HL-60/S4 (cell line): Measurements from ENCODE around the gene LUZP1.

Experiments used
- in situ Hi-C: fragments of 300-500 bp; cut with MboI; formaldehyde crosslinking; loops from 2 replicates; pipeline ENCODE4 v1.14.3; 2022; ENCODE audit warnings: low sequenced_read_pairs

Gene LUZP1

DNA sequence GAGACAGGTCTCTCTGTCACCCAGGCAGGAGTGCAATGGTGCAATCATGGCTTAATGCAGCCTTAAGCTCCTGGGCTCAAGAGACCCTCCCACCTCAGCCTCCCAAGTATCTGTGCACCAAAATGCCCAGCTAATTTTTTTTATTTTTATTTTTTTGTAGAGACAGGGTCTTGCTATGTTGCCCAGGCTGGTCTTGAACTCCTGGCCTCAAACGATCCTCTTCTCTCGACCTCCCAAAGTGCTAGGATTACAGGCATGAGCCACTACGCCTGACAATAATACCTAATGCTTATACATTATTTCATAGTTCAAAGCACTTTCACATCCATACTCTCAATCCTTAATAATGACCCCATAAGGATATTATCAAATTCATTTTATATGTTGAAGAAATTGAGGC is 48.3 kb downstream of the LUZP1 start:
- in situ Hi-C loops: no loop called here

DNA sequence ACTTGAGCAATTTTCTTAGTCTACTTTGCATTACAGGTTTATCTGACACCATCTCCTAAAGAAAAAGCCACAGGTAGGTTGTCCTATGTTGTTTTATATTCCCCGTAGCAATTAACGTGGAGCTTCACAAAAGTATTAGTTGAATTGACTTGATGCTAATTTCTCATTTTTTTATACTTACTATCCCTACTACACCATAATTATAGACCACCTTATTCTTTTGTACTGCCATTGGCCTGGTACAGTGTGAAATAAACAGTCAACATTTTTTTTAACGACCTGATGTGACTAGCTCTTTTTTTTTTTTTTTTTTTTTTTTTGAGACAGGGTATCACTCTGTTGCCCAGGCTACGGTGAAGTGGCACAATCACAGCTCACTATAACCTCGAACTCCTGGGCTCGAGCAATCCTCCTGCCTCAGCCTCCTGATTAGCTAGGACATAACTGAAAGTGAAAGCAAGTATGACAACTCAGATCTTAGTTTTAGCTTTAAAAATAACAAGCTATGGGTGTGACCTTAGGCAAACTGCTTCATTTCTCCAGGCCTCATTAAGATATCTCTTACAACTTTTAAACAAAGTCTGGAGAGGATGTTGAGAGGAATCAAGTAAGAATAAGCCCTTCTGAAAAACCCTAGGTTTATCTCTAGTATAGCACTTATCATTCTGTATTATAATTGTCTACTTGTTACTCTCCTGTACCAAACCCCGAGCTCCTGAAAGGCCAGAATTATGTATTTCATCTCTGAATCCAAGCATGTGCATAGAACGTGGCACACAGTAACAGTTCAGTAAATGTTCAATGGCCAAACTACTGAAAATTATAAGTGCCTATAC is 49.5 kb downstream of the LUZP1 start:
- in situ Hi-C loops: no loop called here

DNA sequence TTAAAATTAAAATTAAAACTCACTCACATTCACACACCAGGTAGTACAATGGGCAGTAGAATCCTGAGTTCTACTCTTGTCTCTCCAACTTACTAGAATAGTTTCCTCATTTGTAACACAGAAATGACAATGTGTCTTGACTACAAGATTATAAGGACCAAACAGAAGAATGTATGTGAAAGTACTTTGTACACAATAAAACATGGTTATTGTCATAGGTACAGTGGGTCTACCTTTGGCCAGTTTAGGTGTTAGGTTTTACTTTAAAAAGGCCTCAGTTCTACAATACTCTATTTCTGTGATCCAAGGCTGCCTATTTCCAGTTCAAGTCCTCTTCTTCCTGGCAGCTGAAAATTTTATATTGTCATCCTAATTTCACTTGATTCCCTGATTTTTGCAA is 50.2 kb downstream of the LUZP1 start:
- in situ Hi-C loops: no loop called here

DNA sequence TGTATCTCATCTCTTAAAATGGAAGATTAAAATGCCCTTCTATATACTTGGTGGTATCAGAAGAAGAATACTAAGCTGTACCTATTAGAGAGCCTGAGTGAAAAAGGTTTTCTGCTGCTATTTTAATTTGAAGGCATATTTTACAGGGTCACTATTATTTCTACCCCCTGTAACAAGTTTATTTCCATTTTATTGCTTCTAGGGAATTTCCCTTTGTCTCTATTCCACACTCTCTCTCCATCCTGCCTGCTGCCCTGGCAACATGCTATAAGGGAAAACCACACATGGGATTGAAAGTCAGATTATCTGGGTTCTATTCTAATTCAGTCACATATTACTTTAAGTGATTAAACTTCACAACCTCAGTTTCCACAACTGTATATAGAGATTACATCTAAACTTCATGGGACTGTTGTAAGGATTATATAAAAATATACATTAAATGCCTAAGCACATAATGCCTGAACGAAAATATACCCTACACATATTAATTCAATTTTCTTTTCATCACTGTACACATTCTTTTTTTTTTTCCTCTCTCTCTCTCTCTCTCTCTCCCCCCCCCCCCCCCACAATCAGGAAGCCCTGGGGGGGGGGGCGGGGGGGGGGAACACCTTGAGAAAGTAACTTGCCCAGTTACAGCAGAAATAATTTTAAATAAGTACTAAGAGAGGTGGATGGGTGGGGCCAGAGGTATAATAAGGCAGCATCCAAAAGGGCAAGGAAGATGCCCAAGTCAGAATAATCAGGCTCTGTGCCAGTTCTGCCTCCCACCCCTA is 51.5 kb downstream of the LUZP1 start:
- in situ Hi-C loops: no loop called here

DNA sequence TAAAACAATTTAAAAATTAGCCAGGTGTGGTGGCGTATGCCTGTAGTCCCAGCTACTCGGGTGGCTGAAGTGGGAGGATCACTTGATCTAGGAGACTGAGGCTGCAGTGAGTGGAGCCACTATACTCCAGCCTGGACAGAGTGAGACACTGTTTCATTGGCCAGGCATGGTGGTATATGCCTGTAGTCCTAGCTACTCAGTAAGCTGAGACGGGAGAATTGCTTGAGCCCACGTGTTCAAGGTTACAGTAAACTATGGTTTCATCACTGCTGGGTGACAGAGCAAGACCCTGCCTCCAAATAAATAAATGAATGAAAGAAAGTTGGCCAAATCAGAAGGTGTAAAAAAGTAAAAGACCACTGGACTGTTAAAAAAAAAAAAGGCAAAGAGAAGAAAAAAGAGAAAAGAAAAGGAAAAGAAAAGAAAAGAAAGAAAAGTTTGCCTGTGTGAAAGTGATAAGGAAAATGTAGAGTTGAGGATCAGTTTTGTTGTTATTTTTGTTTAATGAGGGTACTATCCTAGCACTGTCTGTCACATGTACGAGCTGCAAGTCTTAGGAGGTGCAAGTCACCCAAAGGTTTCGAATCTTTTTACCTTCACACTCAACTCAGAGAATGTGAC is 52.3 kb downstream of the LUZP1 start:
- in situ Hi-C loops: no loop called here

DNA sequence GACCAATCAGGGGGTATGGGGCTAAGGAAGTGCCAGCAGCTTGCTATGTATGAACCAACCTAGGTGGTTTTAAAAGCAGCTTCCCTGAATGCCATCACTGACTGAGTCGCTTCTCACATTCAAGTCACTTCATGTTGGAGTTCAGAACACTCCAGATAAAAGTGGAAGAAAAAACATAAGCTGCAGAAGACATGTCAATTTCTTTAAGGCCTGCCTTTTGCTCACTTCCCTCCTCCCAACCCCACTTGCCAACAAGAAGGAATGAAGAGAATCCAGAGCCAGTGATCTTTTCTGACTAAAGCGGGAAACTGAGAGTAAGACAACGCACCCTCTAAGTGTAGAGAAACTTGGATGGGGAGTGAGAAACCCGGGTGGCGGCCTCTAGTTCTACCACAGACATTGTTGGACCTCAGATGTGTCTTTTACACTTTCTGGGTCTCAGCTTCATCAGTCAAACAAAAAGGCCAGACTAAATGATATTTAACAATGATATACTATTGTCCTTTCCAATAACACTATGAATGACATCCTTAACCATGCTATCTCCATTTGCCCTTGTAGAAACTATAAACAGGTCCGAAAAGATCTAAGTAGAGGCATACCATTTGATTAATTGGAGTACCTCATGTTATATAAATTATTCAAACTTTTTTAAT is 54.1 kb downstream of the LUZP1 start:
- in situ Hi-C loops: no loop called here

DNA sequence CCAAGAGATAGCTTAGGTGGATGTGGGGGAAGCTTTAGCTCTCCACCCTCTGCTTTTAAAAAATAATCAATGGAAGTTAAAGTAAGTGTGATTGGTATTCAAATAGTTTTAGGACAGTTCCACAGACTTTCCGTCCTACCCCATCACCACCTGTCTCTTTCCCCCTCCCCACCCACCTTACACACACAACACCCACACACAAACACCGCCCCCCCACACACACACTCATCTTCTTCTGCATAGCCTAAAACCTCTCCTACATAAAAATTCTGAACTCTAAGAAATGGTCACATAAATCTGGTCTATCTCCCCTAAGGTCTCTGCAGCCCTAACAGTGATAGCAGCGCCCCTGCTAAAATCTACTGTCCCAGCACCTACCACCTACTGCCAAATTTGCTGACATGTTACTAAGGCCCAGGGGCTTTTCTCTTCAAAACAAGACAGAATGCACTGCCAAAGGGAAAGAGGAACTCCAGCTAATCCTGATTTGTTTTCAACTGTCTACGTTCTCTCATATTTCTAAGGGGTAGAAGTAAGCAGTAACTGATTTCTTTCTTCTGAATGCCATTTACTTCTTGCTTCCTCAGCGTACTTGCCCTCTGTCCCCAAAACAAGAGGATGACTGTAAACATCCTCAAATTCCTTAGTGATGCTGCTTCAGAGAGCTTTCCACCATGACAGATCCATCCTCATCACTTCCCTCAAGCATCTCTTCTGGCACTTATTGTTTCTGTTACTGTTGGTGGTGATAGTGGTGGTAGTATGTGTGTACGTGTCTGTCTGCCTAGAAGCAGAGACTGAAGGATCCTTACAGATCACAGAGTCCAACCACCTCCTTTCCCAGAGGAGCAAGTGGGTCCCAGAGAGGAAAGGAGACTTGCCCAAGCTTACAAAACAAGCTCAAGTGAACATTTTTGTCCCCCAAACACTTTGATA is 56.8 kb downstream of the LUZP1 start:
- in situ Hi-C loops: no loop called here

DNA sequence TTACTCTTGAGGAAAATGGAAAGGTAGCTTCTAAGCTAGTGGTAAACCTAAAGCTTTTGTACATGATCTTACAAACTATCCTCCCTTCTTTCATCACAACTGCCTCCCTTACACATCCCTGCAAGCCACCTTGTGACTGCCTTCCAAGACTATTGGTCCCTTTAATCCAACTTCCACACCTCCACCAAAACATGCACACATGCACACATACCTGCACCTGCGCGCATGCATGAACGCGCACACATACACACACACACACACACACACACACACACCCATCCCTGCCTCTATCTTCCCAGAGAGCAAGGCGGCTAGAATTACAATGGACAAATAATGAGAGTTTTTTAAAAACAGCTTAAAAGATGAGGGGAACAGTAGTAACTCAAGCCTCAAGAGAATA is 58.3 kb downstream of the LUZP1 start:
- in situ Hi-C loops: no loop called here

DNA sequence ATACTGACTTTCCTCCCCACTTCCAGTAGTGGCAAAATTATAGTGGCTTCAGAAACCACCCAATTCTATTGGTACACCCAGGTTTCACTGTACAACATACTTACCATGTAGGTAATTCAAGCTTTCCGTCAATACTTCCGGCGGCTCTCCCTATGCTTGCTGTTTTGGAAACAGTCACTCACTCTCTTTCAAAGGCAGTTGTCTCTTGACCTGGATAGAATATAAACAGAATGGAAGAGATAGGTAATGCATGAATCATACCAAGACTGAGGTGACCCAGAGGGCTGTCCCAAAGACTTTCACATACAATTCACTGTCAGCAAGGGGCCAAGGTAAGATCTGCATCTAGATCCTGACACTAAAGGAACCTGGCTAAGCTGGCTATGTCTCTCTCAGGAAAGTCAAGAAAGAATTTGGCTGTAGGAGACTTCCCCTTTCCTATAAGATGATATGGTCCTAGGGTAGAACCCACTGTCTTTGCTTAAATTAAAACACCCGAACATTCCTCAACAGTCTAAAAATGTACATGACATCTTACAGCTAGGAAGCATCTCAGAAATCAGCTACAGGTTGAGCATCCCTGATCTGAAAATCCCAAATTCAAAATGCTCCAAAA is 59.6 kb downstream of the LUZP1 start:
- in situ Hi-C loops: no loop called here

DNA sequence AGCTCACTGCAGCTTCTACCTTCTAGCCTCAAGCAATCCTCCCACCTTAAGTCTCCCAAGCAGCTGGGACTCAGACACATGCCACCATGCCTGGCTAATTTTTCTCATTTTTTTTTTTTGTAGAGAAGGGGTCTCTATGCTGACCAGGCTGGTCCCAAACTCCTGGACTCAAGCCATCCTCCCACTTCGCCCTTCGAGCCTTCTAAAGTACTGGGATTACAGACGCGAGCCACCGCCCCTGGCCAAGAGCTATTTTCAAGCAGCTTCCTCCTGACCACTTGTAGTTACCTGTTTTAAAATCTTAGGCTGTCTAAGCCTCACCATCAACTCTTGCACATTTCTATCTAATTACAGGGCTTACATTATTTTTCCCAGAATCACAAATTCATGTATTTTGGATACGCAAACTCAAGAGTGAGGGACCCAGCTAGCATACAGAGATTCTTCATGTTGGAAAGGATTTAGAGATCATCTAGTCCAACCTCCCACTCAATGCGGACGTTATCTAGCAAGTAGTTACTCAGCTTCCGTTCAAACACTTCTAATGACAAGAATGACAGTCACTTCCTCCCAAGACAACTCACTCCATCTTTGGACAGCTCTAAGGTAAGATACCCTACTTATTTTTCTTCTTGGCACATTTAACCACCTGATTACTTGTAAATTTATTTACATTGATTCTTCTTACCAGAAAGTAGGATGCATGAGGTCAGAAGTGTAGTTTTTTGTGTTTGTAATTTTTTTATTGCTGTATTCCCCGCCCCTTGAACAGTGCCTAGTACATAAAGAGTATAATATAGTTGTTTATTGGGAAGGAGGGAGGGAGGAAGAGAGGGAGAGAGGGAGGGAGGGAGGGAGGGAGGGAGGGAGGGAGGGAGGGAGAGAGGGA is 65.4 kb downstream of the LUZP1 start:
- in situ Hi-C loops: no loop called here

DNA sequence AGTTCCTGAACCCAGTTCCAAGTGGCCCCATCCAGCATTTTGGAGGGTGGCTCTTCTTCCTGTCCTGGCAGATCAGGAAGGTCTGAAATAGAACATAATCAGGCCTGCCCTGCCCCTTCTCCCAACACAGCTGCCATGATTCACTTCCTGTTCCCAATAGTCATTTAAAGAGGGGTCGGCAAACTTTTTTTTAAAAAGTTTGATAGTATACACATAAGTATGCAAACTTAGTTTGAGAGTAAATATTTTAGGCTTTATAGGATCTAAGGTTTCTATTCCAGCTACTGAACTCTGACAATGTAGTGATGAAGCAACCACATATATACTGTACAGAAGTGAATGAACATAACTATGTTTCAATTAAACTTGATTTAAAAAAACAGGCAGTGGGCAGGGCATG is 66.4 kb downstream of the LUZP1 start:
- in situ Hi-C loops: no loop called here

DNA sequence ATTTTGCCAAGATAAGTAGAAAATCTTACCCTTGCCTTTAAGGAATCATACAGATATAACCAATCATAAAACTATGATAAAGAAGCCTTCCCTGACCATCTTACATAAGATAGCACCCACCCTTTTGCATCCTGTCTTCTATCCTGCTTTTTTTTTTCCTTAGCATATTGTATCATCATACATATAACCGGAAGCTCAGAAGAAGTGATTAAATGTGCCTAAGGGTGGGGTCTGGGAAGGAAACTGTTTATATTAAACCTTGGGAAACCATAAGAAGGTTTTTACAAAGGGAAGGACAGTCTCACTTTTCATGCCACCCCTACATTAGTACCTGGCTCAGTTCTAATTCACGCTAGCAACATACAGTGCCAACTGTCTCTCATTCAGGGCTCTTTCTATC is 66.8 kb downstream of the LUZP1 start:
- in situ Hi-C loops: no loop called here

DNA sequence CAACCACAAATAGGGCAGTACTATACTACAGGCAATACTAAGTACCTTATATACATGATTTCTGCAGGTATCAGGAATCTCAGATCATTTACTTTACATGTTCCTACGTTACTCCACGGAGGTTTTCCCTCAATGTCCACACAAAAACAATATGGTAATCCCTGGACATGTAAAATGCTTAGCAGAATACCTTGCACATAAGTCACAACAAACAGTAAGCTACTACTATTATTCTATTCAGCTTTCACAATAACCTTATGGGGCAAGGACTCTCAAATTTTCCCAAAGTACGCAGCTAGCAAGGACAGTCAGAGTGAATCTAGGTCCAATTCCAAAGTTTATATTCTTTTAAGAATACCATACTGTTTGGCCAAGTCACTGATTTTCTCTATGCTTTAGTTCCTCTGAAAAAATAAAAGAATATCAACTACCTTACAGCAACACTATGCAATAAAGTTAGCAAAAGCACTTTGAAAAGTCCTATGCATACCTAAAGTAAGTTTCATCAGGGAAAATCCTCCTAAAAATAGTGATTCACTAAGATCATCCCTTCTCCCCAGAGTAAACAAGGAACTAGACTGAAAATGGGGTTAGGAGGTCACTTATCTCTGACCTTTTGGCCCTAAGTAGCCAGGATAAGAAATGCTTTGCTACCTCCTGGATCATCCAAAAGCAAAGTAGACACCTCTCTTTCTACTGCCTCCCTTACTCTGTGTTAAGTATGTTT is 67.4 kb downstream of the LUZP1 start:
- in situ Hi-C loops: no loop called here

DNA sequence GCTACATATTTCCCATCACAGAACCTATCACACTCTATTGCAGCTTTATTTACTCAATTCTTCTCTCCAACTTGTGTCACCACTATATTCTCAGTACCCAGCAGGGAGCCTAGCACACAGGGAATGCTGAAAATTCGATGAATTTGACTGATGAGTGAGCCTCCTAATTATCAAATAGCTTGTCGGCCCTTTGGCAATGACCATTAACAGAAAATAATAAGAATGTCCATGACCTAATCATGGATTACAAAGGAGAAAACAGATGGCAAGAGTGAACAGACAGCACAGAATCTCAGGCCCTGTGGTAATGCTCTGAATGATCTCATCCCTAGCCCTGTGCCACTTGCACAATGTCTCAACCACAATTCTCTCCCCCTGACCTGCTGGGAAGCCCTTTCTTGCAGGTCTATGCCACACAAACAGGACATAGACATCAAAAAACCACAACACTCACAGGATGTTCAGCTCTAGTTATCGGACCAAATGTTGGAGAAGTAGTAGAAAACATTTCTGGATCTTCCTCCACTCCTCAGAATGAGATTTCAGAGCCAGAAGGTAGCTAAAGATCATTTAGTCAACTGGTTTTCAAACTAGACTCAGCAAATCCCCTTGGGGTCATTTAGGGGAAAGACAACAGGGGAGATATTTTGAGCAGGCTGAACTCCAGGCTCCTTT is 68.4 kb downstream of the LUZP1 start:
- in situ Hi-C loops: no loop called here

DNA sequence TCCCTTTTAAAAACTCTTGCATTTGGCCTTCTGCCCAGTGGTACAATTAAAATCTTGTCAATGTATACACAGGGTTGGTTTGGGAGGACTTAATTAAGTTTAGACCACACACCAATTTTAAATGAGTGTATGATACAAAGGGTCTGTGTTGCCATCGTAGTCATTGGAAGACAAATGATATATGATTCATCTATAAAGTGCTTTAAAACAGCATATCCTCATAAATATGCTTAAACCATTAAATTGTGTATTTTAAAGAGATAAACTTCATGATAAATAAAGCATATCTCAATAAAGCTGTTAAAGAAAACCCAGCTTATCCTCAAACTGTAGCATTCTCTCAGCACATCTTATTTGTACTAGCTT is 69.5 kb downstream of the LUZP1 start:
- in situ Hi-C loops: loop anchor here (5.0 kb wide), 1 partner anchor 83 kb away; no protein-coding TSS in a partner anchor

DNA sequence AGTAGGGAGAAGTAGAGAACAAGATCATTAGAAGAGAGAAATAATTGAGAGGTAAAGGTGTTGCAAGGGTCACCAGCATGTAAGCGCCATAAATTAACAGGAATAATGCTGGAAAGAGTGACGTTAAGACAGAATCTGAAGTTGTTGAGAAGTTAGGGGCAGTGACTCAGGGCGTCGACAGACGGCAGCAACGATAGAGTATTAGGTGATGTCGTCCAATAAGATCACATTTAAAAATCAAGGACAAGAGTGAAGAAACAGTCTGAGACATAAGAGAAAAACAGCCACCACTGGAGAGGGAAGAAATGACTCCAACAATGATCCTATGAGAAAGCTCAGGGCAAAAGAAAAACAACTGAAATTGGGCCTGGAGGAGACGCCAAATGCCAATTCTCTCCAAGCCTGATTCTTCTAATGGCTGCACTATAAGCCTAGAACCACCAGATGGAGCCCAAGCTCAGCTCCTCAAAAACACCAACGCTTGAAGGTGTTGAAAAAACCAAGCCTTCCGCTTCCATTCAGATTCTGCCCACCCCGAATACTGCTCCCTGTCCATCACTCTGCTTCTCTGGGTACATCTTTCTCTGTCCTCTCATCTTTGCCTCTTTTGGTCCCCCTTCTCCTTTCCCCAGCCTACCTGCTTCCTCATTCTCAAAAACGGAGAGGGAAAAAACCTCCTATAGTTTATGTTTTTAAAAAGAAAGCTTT is 70.0 kb downstream of the LUZP1 start:
- in situ Hi-C loops: loop anchor here (5.0 kb wide), 1 partner anchor 84 kb away; no protein-coding TSS in a partner anchor

DNA sequence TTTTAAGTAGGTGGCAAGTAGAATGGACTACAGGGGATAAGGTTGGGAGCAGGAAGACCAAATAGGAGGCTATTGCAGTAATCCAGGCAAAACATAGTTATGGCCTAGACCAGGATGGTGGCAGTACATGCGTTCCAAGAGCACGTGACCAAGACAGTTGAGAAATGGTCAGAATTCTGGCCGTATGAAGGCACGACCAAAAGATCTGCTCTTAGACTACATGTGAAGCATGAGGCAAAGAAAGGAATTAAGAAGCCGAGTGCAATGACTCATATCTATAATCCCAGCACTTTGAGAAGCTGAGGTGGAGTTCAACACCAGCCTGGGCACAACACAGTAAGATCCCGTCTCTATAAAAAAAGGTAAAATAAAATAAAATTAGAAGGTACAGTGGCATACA is 71.3 kb downstream of the LUZP1 start:
- in situ Hi-C loops: loop anchor here (5.0 kb wide), 1 partner anchor 85 kb away; no protein-coding TSS in a partner anchor
